Spleen (tissue), 11 donors: Measurements from ENCODE around the gene NCS1. TPM values are rescaled to one million over a fixed set of nuclear protein-coding genes. Genes with fewer than 3 reads are reported as not detected.

Source experiments
- DNase-seq: peaks from one replicate; pipeline ENCODE4 v3.0.0-alpha.2; 2020
- H3K27ac ChIP-seq, 8 donors: fragments of 200-600 bp; sonication (generic) in 7 of 8; 1 replicate in 4 of 8; 2 replicates in 4 of 8; pipeline versions ENCODE4 v1.5.0 to v1.8.0; 2016 to 2021; ENCODE audit warnings: inconsistent platforms in 4 of 8, mild to moderate bottlenecking in 4 of 8, moderate library complexity in 1 of 8
- H3K27me3 ChIP-seq, 7 donors: fragments of 200-600 bp; sonication (generic) in 6 of 7; replicated peaks in 1 of 7; 1 replicate in 4 of 7; 2 replicates in 3 of 7; pipeline versions ENCODE4 v1.5.0 to v1.8.0; 2016 to 2021; ENCODE audit warnings: inconsistent platforms in 3 of 7, mild to moderate bottlenecking in 1 of 7
- H3K36me3 ChIP-seq, 6 donors: fragments of 200-600 bp; sonication (generic) in 5 of 6; 1 replicate in 4 of 6; 2 replicates in 2 of 6; pipeline versions ENCODE4 v1.5.0 to v1.8.0; 2016 to 2021; ENCODE audit warnings: inconsistent platforms in 2 of 6
- H3K4me1 ChIP-seq, 6 donors: fragments of 200-600 bp; sonication (generic) in 5 of 6; 1 replicate in 3 of 6; 2 replicates in 3 of 6; pipeline versions ENCODE4 v1.5.0 to v1.8.0; 2016 to 2021; ENCODE audit warnings: inconsistent platforms in 3 of 6
- H3K4me3 ChIP-seq, 8 donors: fragments of 200-600 bp; sonication (generic) in 7 of 8; 1 replicate in 4 of 8; 2 replicates in 4 of 8; pipeline versions ENCODE4 v1.5.0 to v1.8.0; 2016 to 2021; ENCODE audit warnings: inconsistent platforms in 4 of 8, mild to moderate bottlenecking in 4 of 8, moderate library complexity in 2 of 8
- H3K9me3 ChIP-seq, 8 donors: fragments of 200-600 bp; sonication (generic) in 7 of 8; 1 replicate in 4 of 8; 2 replicates in 4 of 8; pipeline versions ENCODE4 v1.5.0 to v1.8.0; 2016 to 2021; ENCODE audit warnings: inconsistent platforms in 4 of 8
- CTCF ChIP-seq, 11 experiments: fragments of 200-600 bp in 7 of 11; fragments of 450-650 bp in 4 of 11; sonication (generic) in 4 of 11; IDR thresholded peaks in 8 of 11; conservative IDR thresholded peaks in 3 of 11; 1 replicate in 7 of 11; 2 replicates in 4 of 11; pipeline versions ENCODE4 v1.4.0 to v1.8.0; 2016 to 2021; ENCODE audit warnings: antibody characterized with exemption in 11 of 11, inconsistent platforms in 4 of 11, mild to moderate bottlenecking in 1 of 11
- POLR2A ChIP-seq, 3 donors: fragments of 450-650 bp; IDR thresholded peaks; one replicate each; pipeline ENCODE4 v1.5.1; 2017; ENCODE audit warnings: antibody characterized with exemption in 3 of 3, mild to moderate bottlenecking in 1 of 3
- POLR2AphosphoS5 ChIP-seq, 3 donors: sonication (generic); formaldehyde crosslinking; IDR thresholded peaks; one replicate each; pipeline ENCODE4 v1.5.1; 2017; ENCODE audit warnings: antibody characterized with exemption in 3 of 3
- WGBS, 5 donors: extraction: QIAGEN DNeasy Blood & Tissue Kit in 3 of 5; methylation state at CpG; one replicate each; pipeline versions ENCODE4 v1.1.5 to v1.1.7; 2013 to 2018; 5-methylcytosine and 5-hydroxymethylcytosine counted together
- intact Hi-C: fragments of 100-400 bp; cut with DNase I; formaldehyde crosslinking; loops from one replicate; pipeline ENCODE4 v1.15.0; 2023; ENCODE audit warnings: low total_unique reads
- polyA plus RNA-seq, 3 donors: library from polyadenylated mRNA; stranded (reverse); fragments of 200-250 nt; gene quantifications; one replicate each; pipeline ENCODE4 v1.2.1, GENCODE V29; 2013
- total RNA-seq, 7 donors: library from RNA; depleted of rRNA in 3 of 7; stranded (reverse); fragments of >200 nt in 3 of 7; fragmentation: NEBNext Ultra II Directional in 4 of 7; extraction: Animal tissue kit (Norgen Biotek cat#: 25700) in 4 of 7; gene quantifications; one replicate each; pipeline versions ENCODE4 v1.1.0 to v1.2.1, GENCODE V29; 2016 to 2021
- donor health status: healthy with polysubstance abuse.
- donor health status: DM: no; HTN: no; CAD: no; lungs with moderate emphysema.
- donor health status: DM: no; HTN: no; CAD: no.
- donor health status: Bipolar disorder and iron deficiency.
- donor health status: healthy.
- donor health status: DM: no; HTN: no; CAD: no.
- donor health status: DM: yes; HTN: yes; CAD: no.

Gene NCS1
- total and polyA plus RNA-seq, 10 donors: 0.46 to 2.5 (median 1.3) TPM

- H3K4me3 ChIP-seq: no peak overlapping the region
- peak; percentile 27 for DNase-seq
- TF ChIP-seq CTCF (IDR thresholded peaks at IDR 0.05 in 8 of 11, conservative IDR thresholded peaks at IDR 0.05 in 3 of 11) (no peak), POLR2A (IDR thresholded peaks at IDR 0.05) (no peak), POLR2AphosphoS5 (IDR thresholded peaks at IDR 0.05) (no peak)
- no peak overlapping the region for H3K27ac ChIP-seq
- no peaks in the 10 kb centered on the region for H3K36me3 ChIP-seq
- H3K27me3 ChIP-seq: peaks cover 0 to 19% (median 0%) of the 10 kb centered on the region in 7 donors
- peaks cover 0 to 2% (median 1%) of the 10 kb centered on the region in 8 donors for H3K9me3 ChIP-seq
- WGBS, 5 donors: 91 to 97% (median 94%) methylated on average over 8 of the region's 8 CpGs
- H3K4me1 ChIP-seq: peaks cover 5 to 11% (median 9%) of the 10 kb centered on the region in 6 donors
- intact Hi-C loops: no loop called here
Observed at GRCh38 chr9:130233587-130233945, 61.4 kb downstream of the NCS1 start.

GRCh38 chr9:130234340-130235260, 62.4 kb downstream of the NCS1 start:
- Histone ChIP-seq H3K4me1 (peaks cover 5 to 17% (median 13%) of the 10 kb centered on the region in 6 donors), H3K27me3 (peaks cover 0 to 19% (median 0%) of the 10 kb centered on the region in 7 donors), H3K9me3 (no peaks in the 10 kb centered on the region), H3K4me3 (no peak overlapping the region), H3K36me3 (no peaks in the 10 kb centered on the region), H3K27ac (no peak overlapping the region)
- DNase-seq: peak; percentile 55
- TF ChIP-seq POLR2A (IDR thresholded peaks at IDR 0.05): no peak
- TF ChIP-seq CTCF (IDR thresholded peaks at IDR 0.05 in 8 of 11, conservative IDR thresholded peaks at IDR 0.05 in 3 of 11): no peak
- TF ChIP-seq POLR2AphosphoS5 (IDR thresholded peaks at IDR 0.05): no peak
- WGBS, 5 donors: 85 to 94% (median 89%) methylated on average over 18 to 26 of the region's 26 CpGs
- intact Hi-C loops: loop anchor here (2.0 kb wide), 1 partner anchor 128 kb away; no protein-coding TSS in a partner anchor

GRCh38 chr9:130235558-130236435, 63.6 kb downstream of the NCS1 start:
- 43 to 56% (median 50%) methylated on average over 33 to 45 of the region's 45 CpGs for WGBS, 5 donors
- Histone ChIP-seq H3K4me1 (peaks cover 10 to 29% (median 24%) of the 10 kb centered on the region in 6 donors), H3K36me3 (no peaks in the 10 kb centered on the region), H3K27me3 (peaks cover 0 to 19% (median 0%) of the 10 kb centered on the region in 7 donors), H3K27ac (no peak overlapping the region), H3K9me3 (no peaks in the 10 kb centered on the region), H3K4me3 (peak overlapping the region in 1 of 8 donors; percentile 11)
- intact Hi-C loops: loop anchor here (2.0 kb wide), 1 partner anchor 129 kb away; no protein-coding TSS in a partner anchor
- peak; percentile 92 for DNase-seq
- TF ChIP-seq POLR2AphosphoS5 (IDR thresholded peaks at IDR 0.05) (peak in 2 of 3 donors; percentile 39 to 61), POLR2A (IDR thresholded peaks at IDR 0.05) (no peak), CTCF (IDR thresholded peaks at IDR 0.05 in 8 of 11, conservative IDR thresholded peaks at IDR 0.05 in 3 of 11) (peak; percentile 92 to 99 (median 95))
